IPS-NIHi11 (cell line): ENCODE results near the gene SHC1.
"Not testable (repeated sequence)": the region's sequence is repeated elsewhere in the genome, so short reads cannot be mapped to it uniquely, and the experiment has no call there.

Experiments used
- DNase-seq: peaks from one replicate; pipeline ENCODE4 v3.0.0; 2012; ENCODE audit warnings: mixed read lengths, low spot score

SHC1 gene

DNA sequence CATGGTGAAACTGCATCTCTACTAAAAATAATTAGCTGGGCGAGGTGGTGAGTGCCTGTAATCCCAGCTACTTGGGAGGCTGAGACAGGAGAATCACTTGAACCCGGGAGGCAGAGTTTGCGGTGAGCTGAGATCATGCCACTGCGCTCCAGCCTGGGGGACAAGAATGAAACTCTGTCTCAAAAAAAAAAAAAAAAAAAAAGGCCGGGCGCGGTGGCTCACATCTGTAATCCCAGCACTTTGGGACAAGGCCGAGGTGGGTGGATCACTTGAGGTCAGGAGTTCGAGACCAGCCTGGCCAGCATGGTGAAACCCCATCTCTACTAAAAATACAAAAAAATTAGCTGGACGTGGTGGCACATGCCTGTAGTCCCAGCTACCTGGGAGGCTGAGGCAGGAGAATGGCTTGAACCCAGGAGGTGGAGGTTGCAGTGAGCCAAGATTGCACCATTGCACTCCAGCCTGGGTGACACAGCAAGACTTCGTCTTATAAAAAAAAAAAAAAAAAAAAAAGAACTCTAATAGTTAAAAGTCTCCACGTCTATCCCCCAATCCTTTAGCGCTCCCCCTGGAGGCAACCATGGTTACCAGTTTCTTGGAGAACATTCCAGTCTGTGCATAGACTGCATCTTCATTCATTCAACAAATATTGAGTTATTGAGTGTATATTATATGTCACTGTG is 24.9 kb upstream of the SHC1 start:
- not testable (repeated sequence) for DNase-seq

DNA sequence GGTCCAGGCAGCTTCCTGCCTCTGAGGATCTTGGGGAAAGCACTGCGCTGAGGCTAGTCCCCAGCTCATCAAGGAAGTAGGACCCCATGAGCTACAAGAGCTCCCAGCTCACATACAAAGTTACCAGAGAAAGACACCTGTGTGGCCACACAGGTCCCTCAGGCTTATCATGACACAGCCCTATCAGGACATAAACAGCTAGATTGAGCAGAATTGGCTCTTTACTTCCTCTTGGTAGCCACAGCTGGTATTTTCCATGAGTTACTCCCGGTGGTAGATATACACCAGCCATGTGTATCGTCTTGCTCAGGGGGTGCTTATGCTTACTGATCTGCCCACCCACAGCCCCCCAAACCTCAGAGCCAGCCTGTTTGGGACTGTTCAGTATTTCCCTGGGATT is 24.0 kb upstream of the SHC1 start:
- no peak for DNase-seq

DNA sequence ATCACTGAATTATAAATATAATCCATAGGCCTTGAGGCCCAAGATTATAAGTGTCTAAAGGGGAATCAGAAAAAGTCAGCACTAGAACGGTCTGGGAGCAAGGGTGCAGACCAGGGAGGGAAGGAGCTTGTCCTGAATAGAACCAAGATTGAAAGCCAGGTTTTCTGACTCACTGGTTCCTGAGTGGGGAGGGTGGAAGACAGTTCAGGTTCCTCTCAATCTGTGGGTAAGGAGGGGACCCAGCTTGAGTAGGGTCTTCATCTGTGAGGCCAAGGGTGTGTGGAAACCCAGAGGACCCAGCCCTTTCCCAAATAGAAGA is 23.7 kb upstream of the SHC1 start:
- DNase-seq = no peak

DNA sequence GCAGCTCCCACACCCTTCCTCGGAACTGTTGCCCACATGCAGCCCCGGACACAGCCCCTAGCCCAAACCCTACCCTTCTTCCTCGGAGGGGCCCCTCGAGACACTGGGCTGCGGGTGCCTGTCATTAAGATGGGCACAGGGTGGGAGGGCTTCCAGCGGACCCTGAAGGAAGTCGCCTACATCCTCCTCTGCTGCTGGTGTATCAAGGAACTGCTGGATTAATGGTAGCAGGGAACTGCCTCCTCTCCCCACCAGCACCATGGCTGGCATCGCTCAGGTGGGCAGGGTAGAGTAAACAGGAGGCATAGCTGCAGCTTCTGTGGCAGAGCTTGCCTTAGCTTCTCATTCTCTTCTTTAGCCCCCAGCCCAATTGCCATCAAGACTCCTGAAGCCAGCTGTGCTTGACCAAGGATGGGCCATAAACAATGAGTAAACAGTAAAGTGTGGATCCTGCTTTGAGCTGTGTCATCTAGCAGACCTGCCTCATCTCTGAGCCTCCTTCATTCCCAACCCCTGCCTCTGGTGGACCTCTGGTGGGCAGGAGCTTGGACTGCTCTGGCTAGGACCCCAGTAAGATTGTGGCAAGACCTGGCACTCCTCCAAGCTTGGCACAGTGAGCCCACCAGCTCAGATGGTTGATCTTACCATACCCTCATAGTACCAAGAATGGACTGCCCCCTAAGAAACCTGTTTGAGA is 23.2 kb upstream of the SHC1 start, which contains the start of gene LENEP:
LENEP (plus strand) TSS at position 15 of the 697 bp plus-strand sequence; CDS start at position 37, 22 bp downstream.
- no peak for DNase-seq

DNA sequence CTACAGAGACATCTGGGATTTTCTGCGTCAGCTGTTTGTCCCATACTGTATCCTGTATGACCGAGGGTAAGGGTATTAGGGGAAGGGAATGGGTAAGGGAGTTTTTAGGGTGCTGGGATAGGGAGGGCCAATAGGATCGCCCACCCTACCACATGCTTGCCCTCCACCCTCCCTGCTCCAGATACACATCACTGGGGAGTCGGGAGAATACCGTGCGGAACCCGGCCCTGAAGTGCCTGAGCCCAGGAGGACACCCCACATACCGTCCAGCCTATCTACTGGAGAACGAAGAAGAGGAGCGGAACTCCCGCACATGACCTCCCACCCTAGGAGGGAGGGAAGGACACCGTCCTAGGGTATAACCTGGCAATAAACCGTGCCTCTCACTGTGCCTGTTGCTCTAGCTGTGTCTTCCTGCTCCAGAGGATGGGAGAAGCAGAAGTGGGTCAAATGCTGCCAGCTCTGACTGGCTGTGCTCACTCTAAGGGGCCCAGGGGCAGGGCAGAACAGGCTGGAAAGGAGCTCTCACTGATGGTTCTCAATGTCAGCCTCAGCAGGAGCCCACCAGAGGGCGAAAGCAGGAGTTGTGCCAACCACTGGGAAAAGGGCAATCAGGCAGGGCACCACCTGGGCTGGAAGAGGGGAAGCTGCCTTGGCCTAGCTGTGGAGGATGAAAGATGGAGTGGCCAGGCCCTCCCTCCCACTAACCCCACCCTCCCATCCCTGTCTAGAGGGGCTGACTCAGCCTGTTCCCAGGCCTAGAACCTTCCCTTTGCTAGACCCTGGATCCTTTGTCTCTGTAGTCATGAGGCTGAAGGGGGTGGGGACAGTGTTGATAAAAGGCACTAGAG is 22.4 kb upstream of the SHC1 start:
- DNase-seq = no peak

DNA sequence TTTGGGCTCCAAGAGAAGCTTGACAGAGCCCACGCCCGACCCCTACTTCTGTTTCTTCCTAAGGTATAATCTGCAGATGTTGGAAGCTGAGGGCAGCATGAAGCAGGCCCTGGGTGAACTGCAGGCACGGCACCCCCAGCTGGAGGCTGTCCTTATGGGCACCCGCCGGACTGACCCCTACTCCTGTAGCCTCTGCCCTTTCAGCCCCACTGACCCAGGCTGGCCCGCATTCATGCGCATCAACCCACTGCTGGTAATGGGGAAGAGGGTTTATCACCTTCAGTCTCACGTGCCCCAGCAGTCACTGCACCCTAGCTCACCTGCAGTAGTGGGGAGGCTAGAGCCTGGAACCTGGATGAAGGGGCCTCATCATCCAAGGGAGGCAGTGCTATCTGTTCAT is 19.7 kb upstream of the SHC1 start:
- DNase-seq = no peak

DNA sequence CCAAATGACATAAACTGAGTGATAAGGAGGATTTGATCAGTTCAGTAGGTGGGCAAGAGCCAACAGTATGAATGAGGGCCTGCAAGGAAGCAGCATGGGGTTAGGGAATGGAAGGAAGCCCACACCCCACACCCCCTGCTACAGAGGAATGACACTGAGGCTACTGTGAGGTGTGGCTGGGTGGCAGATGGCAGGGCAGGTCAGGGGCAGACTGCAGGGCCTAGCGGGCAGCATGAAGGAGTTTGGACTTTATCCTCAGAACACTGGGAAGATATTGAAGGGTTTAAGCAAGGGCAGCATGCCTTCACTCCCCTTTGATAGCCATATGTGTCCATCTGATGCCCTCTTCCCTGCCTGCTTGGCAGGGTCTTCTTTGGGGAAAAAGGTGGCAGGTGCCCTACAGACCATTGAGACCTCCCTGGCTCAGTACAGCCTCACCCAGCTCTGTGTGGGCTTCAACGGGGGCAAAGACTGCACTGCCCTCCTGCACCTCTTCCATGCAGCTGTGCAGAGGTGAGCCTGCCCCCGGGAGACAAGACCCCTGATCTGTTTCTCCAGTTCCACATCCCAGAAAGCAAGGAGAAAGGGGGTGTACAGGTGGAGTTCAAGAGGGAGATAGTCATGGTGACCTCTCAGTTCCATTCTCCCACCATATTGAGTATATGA is 18.8 kb upstream of the SHC1 start:
- DNase-seq = no peak

DNA sequence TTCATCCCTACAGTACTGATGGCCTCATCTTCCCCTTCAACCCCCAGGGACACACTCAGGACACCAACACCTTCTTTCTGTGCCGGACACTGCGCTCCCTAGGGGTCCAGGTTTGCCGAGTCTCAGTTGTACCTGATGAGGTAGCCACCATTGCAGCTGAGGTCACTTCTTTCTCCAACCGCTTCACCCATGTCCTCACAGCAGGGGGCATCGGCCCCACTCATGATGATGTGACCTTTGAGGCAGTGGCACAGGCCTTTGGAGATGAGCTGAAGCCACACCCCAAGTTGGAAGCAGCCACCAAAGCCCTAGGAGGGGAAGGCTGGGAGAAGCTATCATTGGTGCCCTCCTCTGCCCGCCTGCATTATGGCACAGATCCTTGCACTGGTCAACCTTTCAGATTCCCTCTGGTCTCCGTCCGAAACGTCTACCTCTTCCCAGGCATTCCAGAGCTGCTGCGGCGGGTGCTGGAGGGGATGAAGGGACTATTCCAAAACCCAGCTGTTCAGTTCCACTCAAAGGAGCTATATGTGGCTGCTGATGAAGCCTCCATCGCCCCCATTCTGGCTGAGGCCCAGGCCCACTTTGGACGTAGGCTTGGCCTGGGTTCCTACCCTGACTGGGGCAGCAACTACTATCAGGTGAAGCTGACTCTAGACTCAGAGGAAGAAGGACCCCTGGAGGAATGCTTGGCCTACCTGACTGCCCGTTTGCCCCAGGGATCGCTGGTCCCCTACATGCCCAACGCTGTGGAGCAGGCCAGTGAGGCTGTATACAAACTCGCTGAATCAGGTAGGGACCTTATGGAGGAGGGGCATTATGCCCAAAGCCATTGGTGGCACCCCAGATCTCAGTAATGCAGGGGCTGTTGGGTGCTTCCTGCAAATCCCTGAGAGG is 17.8 kb upstream of the SHC1 start:
- no peak for DNase-seq

DNA sequence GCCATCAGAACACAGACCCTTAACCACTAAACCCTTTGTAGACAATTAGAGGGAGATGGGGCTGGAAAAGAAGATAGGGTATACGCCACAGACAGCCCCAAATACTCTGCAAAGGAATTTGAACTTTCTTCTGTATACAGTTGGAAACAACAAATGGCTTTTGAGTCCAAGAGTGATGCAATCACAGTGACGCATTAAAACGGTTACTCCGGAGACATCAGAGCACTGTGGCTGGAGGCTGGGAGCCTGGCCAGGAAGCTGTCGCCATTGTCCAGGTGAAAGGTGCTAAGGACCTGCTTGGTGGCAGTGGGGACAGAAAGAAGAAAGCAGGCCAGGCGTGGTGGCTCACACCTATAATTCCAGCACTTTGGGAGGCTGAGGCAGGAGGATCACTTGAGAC is 16.8 kb upstream of the SHC1 start:
- DNase-seq = no peak

DNA sequence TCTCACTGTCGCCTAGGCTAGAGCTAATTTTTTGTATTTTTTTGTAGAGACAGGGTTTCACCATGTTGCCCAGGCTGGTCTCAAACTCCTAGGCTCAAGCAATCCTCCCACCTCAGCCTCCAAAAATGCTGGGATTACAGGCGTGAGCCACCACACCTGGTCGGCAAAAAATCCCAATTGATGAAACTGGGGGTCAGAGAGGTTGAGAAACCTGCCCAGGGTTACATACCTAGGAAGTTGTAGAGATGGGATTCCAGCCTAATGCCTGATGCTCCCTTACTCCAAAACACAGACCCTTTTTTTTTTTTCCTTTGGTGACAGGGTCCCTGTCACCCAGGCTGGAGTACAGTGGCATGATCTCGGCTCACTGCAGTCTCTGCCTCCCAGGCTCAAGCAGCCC is 16.2 kb upstream of the SHC1 start:
- not testable (repeated sequence) for DNase-seq

DNA sequence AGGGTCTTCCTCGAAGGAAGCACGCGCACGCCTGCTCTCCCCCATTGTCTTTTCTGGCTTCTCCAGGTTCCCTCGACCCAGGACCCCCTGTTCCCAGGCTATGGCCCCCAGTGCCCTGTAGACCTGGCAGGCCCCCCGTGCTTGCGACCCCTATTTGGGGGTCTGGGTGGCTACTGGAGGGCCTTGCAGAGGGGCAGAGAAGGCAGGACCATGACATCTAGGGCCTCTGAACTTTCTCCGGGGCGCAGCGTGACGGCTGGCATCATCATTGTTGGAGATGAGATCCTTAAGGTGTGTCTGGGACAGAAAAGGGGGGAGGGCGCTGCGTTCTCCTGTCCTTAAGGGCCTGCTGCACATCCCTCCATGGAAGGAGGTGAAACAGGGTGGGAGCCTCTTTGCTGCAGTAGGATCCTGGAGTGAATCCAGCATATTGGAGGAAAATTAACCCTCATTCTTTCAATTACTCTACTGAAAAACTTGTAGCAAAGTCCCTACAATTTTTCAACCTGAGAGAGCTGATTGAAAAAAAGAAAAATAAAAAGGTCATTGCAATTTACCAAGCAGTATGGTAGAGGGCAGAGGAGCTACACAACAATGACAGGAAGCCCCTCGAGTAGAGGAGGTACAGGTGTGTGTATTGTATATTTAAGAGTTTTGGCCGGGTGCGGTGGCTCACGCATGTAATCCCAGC is 13.4 kb upstream of the SHC1 start:
- DNase-seq = no peak

DNA sequence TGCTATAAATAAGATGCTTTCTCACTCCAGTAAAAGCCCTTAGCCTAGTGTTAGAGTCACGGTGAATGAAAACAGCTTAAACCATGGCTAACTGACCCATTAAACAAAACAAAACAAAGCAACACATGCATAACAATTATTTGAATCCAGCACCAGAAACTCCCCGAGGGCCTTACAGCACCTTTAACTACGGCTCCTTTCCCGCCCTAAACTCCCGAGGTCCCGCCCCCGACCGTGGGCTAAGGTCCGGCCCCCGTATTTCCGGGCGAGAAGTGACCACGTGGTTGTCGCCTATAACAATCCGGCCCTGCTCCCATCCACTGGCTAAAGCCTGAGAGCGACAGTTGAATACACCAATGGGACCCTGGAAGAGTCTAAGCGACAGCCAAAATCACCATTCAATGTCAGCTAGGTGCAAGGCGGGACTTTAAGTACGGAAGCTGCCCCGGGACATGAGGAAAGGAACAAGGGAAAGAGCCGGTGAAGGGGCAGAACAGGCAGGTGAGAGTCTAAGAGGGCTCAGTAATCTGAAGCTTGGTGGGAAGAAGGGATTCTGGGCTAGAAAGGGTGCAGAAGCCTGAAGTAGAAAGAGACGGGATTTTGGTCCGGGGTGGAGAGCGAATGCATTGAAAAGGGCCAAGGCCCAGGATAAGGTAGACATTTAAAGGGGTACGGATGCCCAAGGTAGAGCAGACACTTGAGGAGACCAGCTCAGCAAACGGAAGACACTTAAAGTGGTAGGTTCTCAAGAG is 12.5 kb upstream of the SHC1 start, which contains the start of gene FLAD1:
FLAD1 (plus strand) TSS at position 448 of the 752 bp plus-strand sequence. CDS start 351 bp downstream, outside the sequence.
- peak; percentile 95 for DNase-seq

DNA sequence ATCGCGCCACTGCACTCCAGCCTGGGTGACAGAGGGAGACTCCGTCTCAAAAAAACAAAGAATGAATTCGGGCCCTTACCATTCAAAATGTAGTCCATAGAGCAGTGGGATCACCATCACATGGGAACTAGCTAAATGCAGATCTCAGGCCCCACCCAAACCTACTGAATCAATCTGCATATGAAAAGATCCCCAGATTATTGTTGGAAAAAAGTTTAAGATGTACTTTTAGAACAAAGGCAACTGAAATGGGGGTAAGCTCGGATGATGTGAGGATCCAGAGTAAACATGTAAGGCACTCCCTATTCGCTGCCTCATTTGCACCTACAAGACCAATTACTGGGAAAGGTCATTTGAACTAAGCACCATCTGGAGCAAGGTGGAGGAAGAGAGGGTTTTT is 11.8 kb upstream of the SHC1 start:
- DNase-seq = no peak

DNA sequence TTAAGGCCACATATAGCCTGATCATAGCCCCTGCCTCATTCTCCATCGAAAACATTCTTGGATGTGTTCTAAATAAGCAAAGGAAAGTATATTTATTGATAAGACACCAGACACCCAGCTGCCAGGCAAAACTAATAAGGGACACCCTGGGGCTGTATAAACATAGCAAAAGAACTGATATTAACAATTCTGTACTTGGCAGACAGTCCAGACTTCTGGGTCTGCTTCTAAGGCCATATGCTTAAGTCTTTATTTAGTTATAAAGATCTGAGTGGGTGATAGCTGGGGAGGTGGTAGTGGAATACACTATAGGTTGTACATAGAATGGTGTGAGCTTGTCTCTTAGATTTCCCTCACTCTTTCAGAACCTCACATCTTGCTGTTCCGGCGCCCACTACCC is 7.8 kb upstream of the SHC1 start:
- no peak for DNase-seq

DNA sequence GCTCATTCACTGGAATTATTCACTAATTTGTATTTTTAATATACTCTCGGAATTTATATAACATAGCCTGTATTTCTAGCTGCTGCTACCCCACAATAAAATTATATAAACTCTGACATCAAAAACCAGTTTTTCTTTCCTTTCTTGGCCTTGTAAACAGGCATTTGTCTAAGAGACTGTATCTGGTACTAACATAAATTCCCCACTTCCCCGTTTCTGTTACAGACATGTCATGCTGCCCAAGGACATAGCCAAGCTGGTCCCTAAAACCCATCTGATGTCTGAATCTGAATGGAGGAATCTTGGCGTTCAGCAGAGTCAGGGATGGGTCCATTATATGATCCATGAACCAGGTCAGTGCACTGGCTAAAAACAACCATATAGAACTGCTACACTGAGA is 7.2 kb upstream of the SHC1 start:
- DNase-seq = not testable (repeated sequence)

DNA sequence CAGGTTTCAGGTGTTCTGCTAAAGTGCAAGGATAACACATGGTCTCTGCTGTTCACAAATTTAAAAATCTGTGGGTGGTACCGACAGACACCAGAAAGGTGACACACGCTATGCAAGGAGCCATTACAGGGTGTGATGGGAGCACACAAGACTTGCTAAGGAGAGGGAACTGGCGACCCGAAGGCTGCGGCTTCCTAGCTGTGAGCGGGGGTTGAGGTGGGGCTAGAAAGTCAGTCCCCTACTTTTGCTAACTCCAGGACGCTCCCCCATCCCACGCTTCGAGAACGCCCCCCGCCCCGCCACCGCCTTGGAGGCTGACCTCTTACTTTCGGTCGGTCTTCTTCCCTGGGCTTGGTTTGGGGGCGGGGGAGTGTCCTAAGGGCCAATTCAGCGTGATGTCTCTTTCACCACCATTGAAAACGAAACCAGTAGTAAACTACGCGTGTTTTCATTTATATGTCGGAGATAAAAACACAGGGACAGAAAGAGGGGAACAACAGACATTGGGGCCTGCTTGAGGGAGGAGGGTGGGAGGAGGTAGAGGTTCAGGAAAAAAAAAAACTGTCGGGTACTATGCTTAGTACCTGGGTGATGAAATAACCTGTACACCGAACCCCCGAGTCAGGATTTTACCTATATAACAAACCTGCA is 5.0 kb upstream of the SHC1 start:
- no peak for DNase-seq

DNA sequence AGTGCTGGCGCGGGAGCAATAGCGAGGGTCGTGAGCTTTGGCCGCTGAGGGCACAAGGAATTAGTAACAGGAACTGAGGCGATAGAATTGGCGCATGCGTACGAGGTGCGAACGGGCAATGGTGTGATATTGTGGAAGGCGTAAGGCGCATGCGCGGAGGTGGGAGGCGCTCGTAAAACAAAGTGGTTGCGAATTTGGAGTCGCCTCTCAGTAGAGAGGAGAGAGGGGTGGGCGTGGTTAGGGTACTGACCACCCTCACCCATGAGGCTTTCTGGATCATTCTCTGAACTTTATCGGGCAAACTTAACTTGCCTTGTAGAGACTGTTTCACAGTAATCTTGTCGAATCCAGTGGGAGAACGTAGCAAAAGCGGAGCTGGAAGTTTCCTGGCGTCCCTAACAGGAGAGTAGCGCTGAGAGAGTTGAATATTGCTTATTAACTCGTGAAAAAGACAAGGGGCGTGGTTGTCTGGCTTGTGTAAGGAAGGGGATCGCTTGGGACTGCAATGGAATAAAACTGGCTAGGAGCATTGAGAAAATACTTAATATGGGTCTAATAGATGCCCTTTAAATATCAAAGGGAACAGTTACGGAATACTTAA is 4.4 kb upstream of the SHC1 start:
- peak; percentile 79 for DNase-seq

DNA sequence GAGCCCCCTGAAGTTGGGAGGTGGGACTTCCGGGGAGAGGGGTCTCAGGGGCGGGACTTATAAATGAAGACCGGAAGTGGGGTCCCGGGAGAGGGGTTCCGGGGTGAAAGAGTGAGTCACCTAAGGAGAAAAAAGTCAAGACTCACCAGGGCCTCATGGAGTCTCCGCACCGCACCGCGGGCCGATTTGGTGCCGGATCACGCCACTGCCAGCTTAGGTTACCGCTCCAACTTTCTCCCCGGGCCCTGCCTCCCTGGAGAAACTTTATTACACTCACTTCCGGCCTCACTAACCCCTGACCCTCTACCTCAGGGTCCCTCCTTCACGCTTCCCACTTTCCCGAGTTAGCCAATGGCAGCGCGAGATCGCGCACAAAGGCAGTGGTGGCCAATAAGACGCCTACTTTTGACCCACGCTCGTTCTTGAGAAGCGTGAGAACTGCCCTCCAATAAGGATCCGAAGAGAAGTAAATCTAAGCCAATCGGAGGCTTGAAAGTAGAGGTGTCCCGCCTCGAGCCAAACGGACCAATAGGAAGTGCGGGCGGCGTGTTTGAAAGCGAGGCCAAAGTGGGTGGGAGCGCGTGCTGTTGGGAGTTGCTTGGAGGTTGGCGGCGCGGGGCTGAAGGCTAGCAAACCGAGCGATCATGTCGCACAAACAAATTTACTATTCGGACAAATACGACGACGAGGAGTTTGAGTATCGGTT is 3.7 kb upstream of the SHC1 start, which contains the start of gene CKS1B:
CKS1B (plus strand) TSS at position 580 of the 706 bp plus-strand sequence; CDS start at position 645, 65 bp downstream.
- DNase-seq = peak; percentile 80
